ENCODE results near the gene PDYN. TPM values are rescaled to one million over a fixed set of nuclear protein-coding genes. Genes with fewer than 3 reads are reported as not detected.
A peak's percentile ranks its signal among the peaks of the same experiment; 100 is the strongest.

PDYN gene
- polyA plus RNA-seq, 1 donor: 0.10 TPM

- Histone ChIP-seq H3K36me3 (ENCODE audit: control insufficient read depth, insufficient read depth, low read length) (peaks cover 26% of the 10 kb centered on the region), H3K27me3 (ENCODE audit: control insufficient read depth, insufficient read depth, low read length) (no peaks in the 10 kb centered on the region), H3K27ac (ENCODE audit: low read length) (peak overlapping the region; percentile 7), H3K4me1 (ENCODE audit: control insufficient read depth, insufficient read depth, low read length) (peaks cover 15% of the 10 kb centered on the region), H3K9me3 (ENCODE audit: control insufficient read depth, low read depth, low read length) (no peaks in the 10 kb centered on the region), H3K4me3 (ENCODE audit: low read length) (no peak overlapping the region)
- DNase-seq: peak in 1 of 2 donors; percentile 72
- no CpG with 5 or more reads among the region's 15 CpGs for WGBS (ENCODE audit: insufficient coverage, low lambda C conversion rate)
Measured at GRCh38 chr20:1935696-1936366, 58.0 kb downstream of the PDYN start.

- peaks cover 26% of the 10 kb centered on the region for H3K36me3 ChIP-seq (ENCODE audit: control insufficient read depth, insufficient read depth, low read length)
- H3K4me1 ChIP-seq (ENCODE audit: control insufficient read depth, insufficient read depth, low read length): peaks cover 17% of the 10 kb centered on the region
- H3K4me3 ChIP-seq (ENCODE audit: low read length): no peak overlapping the region
- no peaks in the 10 kb centered on the region for H3K9me3 ChIP-seq (ENCODE audit: control insufficient read depth, low read depth, low read length)
- peak overlapping the region; percentile 11 for H3K27ac ChIP-seq (ENCODE audit: low read length)
- no peaks in the 10 kb centered on the region for H3K27me3 ChIP-seq (ENCODE audit: control insufficient read depth, insufficient read depth, low read length)
- no peak for DNase-seq
- WGBS (ENCODE audit: insufficient coverage, low lambda C conversion rate): 100% methylated on average over 1 of the region's 19 CpGs
Measured at GRCh38 chr20:1934721-1935573, 58.9 kb downstream of the PDYN start.

- WGBS (ENCODE audit: insufficient coverage, low lambda C conversion rate): 100% methylated on average over 1 of the region's 1 CpG
- Histone ChIP-seq H3K27me3 (ENCODE audit: control insufficient read depth, insufficient read depth, low read length) (no peaks in the 10 kb centered on the region), H3K4me1 (ENCODE audit: control insufficient read depth, insufficient read depth, low read length) (peaks cover 25% of the 10 kb centered on the region), H3K9me3 (ENCODE audit: control insufficient read depth, low read depth, low read length) (no peaks in the 10 kb centered on the region), H3K27ac (ENCODE audit: low read length) (no peak overlapping the region), H3K36me3 (ENCODE audit: control insufficient read depth, insufficient read depth, low read length) (peaks cover 24% of the 10 kb centered on the region), H3K4me3 (ENCODE audit: low read length) (no peak overlapping the region)
- no peak for DNase-seq
Measured at GRCh38 chr20:1934156-1934555, 59.7 kb downstream of the PDYN start.

GRCh38 chr20:1933465-1933870, 60.4 kb downstream of the PDYN start:
- Histone ChIP-seq H3K4me3 (ENCODE audit: low read length) (no peak overlapping the region), H3K4me1 (ENCODE audit: control insufficient read depth, insufficient read depth, low read length) (peaks cover 30% of the 10 kb centered on the region), H3K27me3 (ENCODE audit: control insufficient read depth, insufficient read depth, low read length) (no peaks in the 10 kb centered on the region), H3K9me3 (ENCODE audit: control insufficient read depth, low read depth, low read length) (no peaks in the 10 kb centered on the region), H3K27ac (ENCODE audit: low read length) (no peak overlapping the region), H3K36me3 (ENCODE audit: control insufficient read depth, insufficient read depth, low read length) (peaks cover 19% of the 10 kb centered on the region)
- no CpG with 5 or more reads among the region's 9 CpGs for WGBS (ENCODE audit: insufficient coverage, low lambda C conversion rate)
- no peak for DNase-seq

GRCh38 chr20:1932971-1933370, 60.9 kb downstream of the PDYN start:
- H3K27me3 ChIP-seq (ENCODE audit: control insufficient read depth, insufficient read depth, low read length): no peaks in the 10 kb centered on the region
- WGBS (ENCODE audit: insufficient coverage, low lambda C conversion rate): no CpG with 5 or more reads among the region's 2 CpGs
- H3K4me3 ChIP-seq (ENCODE audit: low read length): no peak overlapping the region
- peaks cover 18% of the 10 kb centered on the region for H3K36me3 ChIP-seq (ENCODE audit: control insufficient read depth, insufficient read depth, low read length)
- H3K4me1 ChIP-seq (ENCODE audit: control insufficient read depth, insufficient read depth, low read length): peaks cover 30% of the 10 kb centered on the region
- H3K27ac ChIP-seq (ENCODE audit: low read length): no peak overlapping the region
- no peak for DNase-seq
- no peaks in the 10 kb centered on the region for H3K9me3 ChIP-seq (ENCODE audit: control insufficient read depth, low read depth, low read length)

GRCh38 chr20:1931830-1932229, 62.0 kb downstream of the PDYN start:
- Histone ChIP-seq H3K4me1 (ENCODE audit: control insufficient read depth, insufficient read depth, low read length) (peaks cover 30% of the 10 kb centered on the region), H3K9me3 (ENCODE audit: control insufficient read depth, low read depth, low read length) (no peaks in the 10 kb centered on the region), H3K4me3 (ENCODE audit: low read length) (no peak overlapping the region), H3K27me3 (ENCODE audit: control insufficient read depth, insufficient read depth, low read length) (no peaks in the 10 kb centered on the region), H3K27ac (ENCODE audit: low read length) (no peak overlapping the region), H3K36me3 (ENCODE audit: control insufficient read depth, insufficient read depth, low read length) (peaks cover 19% of the 10 kb centered on the region)
- no CpG with 5 or more reads among the region's 5 CpGs for WGBS (ENCODE audit: insufficient coverage, low lambda C conversion rate)
- DNase-seq: no peak

- no peak for DNase-seq
- H3K4me3 ChIP-seq (ENCODE audit: low read length): no peak overlapping the region
- WGBS (ENCODE audit: insufficient coverage, low lambda C conversion rate): no CpG with 5 or more reads among the region's 6 CpGs
Measured at GRCh38 chr20:1930165-1930564, 63.7 kb downstream of the PDYN start.

GRCh38 chr20:1929460-1929859, 64.4 kb downstream of the PDYN start:
- Histone ChIP-seq H3K36me3 (ENCODE audit: control insufficient read depth, insufficient read depth, low read length) (peaks cover 27% of the 10 kb centered on the region), H3K27ac (ENCODE audit: low read length) (no peak overlapping the region), H3K9me3 (ENCODE audit: control insufficient read depth, low read depth, low read length) (no peaks in the 10 kb centered on the region), H3K27me3 (ENCODE audit: control insufficient read depth, insufficient read depth, low read length) (no peaks in the 10 kb centered on the region), H3K4me3 (ENCODE audit: low read length) (no peak overlapping the region), H3K4me1 (ENCODE audit: control insufficient read depth, insufficient read depth, low read length) (peaks cover 14% of the 10 kb centered on the region)
- peak in 1 of 2 donors; percentile 50 for DNase-seq
- WGBS (ENCODE audit: insufficient coverage, low lambda C conversion rate): no CpG with 5 or more reads among the region's 3 CpGs

More at GRCh38 chr20:1930165-1930564, 63.7 kb downstream of the PDYN start:
- Histone ChIP-seq H3K4me1 (ENCODE audit: control insufficient read depth, insufficient read depth, low read length) (peaks cover 19% of the 10 kb centered on the region), H3K27ac (ENCODE audit: low read length) (no peak overlapping the region), H3K36me3 (ENCODE audit: control insufficient read depth, insufficient read depth, low read length) (peaks cover 25% of the 10 kb centered on the region), H3K9me3 (ENCODE audit: control insufficient read depth, low read depth, low read length) (no peaks in the 10 kb centered on the region), H3K27me3 (ENCODE audit: control insufficient read depth, insufficient read depth, low read length) (no peaks in the 10 kb centered on the region)

- no peak for DNase-seq
- Histone ChIP-seq H3K27ac (ENCODE audit: low read length) (no peak overlapping the region), H3K9me3 (ENCODE audit: control insufficient read depth, low read depth, low read length) (no peaks in the 10 kb centered on the region), H3K4me1 (ENCODE audit: control insufficient read depth, insufficient read depth, low read length) (peaks cover 14% of the 10 kb centered on the region), H3K27me3 (ENCODE audit: control insufficient read depth, insufficient read depth, low read length) (no peaks in the 10 kb centered on the region), H3K36me3 (ENCODE audit: control insufficient read depth, insufficient read depth, low read length) (peaks cover 31% of the 10 kb centered on the region), H3K4me3 (ENCODE audit: low read length) (no peak overlapping the region)
- WGBS (ENCODE audit: insufficient coverage, low lambda C conversion rate): no CpG with 5 or more reads among the region's 7 CpGs
Measured at GRCh38 chr20:1928782-1929181, 65.1 kb downstream of the PDYN start.

Measured in large intestine (tissue), 3 donors.